HT1080 (cell line): ENCODE results near the gene LYPD6B. TPM values are rescaled to one million over a fixed set of nuclear protein-coding genes. Genes with fewer than 3 reads are reported as not detected.
"Not testable (repeated sequence)": the region's sequence is repeated elsewhere in the genome, so short reads cannot be mapped to it uniquely, and the experiment has no call there.

Experiments used
- DNase-seq: peaks from one replicate; pipeline ENCODE4 v3.0.0-alpha.2; 2015; ENCODE audit warnings: low read depth
- total RNA-seq: library from RNA; depleted of rRNA; stranded (reverse); fragments of >200 nt; shearing (Covaris generic); gene quantifications from 2 replicates; pipeline ENCODE4 v1.2.3, GENCODE V29; 2014

The LYPD6B gene
- total RNA-seq, 1 experiment from 2014 or later, result 5.4 TPM

GRCh38 chr2:149189769-149190168 is 151.3 kb downstream of the LYPD6B start:
- DNase-seq, result no peak

- no peak for DNase-seq
Observed at GRCh38 chr2:149191915-149192314, 153.4 kb downstream of the LYPD6B start.

DNA sequence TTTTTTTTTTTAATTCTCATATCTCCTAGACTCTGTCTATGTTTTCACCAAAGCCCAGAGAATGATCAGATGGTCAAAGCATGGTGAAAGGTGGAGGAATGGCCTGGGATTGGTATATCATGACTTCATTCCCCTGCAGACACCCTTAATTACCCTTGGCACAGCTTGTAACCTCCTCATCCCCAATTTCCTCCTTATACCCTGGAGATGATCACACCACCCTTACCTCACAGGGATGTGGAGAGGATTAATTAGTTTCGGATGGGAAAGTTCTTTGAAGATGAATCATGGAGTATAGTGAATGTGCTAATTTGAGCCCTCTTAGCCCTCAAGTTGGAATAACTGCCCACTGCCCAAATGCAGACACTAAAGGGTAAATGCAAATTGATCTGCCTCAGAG is 153.9 kb downstream of the LYPD6B start:
- no peak for DNase-seq

DNA sequence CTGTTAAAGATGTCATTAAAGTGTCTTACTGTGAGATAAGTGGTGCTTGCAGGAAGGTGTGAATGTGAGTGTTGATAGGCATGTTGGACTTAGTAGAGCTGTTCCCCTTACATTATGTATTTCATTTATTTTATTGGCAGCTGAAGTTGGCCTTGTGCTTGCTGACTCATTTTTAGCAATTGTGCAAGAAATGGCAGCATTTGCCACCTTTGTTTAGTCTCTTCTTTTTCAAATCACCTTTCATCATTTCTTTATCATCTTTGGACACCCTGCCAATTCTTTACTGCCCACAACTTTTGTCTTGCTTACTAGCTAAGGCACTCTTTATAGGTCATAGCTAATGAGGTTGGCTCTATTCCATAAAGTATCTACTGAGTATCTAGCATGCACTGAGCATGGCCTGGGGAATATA is 161.6 kb downstream of the LYPD6B start:
- DNase-seq, result peak; percentile 48

- no peak for DNase-seq
Observed at GRCh38 chr2:149204686-149205085, 166.2 kb downstream of the LYPD6B start.

GRCh38 chr2:149205143-149205542 is 166.6 kb downstream of the LYPD6B start:
- DNase-seq, result no peak

DNA sequence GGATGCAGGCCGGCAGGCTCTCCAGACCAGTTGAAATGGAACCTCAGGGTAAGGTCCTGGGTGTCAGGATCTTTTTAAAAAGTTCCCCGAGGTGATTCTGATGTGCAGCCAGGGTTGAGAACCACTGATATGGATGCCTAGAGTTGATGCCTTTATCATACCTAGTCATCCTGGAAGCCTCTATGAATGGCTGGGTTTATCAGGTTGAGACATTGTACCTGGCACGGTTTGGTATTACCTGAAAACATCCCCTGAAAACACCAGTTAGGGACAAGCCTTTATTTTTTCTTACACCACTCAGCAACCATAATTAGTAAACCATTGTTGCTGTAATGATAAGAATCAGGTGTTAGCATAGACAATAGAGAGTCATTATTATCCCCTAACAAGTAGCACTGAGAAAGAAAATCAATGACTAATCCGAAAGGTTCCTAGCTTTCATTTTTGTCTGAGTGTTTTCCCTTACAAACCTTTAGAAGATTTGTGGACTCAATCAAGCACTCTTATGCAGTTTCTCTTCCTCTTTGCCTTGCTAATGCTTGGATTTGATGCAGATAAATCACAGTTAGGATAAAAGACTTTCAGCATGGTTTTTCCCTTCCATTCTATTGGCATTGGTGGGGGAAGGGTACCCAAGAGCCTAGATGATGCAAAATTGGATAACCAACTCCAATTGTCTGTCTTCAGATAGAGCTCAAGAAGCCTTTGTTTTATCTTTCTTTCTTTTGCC is 175.4 kb downstream of the LYPD6B start:
- DNase-seq, result no peak

DNA sequence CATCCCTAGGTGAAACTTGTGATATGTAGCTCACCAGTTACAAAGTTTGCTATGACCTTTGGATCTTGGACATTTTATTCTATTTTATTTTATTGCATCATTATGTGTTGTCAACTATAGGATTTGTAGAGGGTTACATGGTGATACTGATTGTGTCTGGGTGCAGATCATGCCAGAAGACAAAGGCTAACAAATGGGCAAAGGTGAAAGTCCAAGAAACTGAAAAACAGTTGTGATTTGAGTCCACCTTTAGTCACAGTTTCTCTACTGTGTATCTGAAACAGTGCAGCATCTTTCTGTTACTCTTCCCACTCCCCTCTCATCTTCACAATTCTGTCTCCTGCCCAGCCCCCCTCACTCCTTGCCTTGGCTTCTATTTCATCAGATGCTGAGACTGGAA is 180.0 kb downstream of the LYPD6B start:
- no peak for DNase-seq

DNA sequence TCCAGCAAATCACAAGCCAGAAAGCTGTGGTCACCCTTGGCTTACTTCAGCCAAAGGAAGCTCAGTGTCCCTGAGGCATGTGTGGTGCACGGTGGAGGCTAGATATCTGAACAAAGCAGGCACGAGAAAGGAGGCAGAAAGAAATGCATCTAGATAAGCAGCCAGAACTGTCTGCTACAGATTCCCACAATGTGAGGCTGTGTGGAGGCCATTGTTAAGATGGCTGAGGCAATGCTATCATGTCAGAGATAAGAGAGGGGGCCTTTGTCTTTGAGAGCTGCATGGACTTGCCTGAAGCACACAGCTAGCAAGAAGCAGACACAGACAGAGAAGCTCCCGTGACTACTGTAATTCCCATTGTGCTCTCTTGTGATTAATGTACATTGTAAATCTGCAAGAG is 181.4 kb downstream of the LYPD6B start:
- no peak for DNase-seq

GRCh38 chr2:149221002-149221401 is 182.5 kb downstream of the LYPD6B start:
- no peak for DNase-seq

DNA sequence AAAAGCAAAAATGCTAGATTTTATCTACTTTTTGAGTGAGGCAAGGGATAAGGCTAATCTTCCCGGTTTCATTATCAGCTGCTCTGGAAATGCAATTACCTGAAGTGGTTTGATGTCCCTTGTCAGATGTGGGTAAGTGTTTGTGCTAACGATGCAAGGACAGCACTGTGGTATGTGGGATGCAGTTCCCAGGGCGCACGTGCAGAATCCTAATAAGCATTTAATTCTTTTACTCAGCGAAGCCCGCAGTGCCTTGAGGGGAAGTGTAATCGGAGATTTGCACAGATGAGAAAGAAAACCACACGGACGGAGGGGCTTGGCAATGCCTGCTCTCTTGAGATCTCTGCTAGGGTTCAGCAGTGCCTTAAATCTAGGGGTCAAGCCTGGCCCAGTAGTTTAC is 183.4 kb downstream of the LYPD6B start:
- no peak for DNase-seq

DNA sequence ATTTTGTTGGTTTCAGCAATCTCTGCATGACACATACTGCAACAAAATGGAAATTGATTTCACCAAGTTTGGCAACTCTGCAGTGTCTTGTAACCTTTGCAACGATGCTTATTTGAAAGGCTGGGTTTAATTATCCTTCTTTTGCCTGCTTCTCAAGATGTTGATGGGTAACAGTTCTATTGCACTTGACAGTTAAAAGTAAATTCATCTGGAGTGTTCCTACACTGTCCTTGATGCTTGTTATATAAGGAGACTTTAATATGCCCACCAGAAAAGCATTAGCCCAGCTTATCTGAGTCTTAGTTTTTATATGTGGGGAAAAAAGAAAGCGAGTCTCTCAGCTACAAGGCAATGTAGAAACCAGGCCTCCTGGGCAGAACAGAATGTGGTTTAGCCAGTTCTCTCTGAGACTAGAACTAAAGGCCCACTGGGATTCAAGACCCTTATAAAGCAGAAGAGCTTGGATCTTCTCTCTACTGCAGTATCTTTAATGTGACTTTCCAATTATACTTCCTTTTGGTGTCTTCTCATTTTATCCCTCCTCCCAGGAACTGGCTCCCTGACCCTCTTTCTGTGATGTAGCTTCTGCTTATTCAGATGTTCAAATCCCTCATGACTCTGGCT is 185.1 kb downstream of the LYPD6B start:
- no peak for DNase-seq

GRCh38 chr2:149224543-149224942 is 186.0 kb downstream of the LYPD6B start:
- no peak for DNase-seq

- no peak for DNase-seq
Observed at GRCh38 chr2:149225446-149225845, 186.9 kb downstream of the LYPD6B start.

GRCh38 chr2:149226790-149227189 is 188.3 kb downstream of the LYPD6B start:
- no peak for DNase-seq

GRCh38 chr2:149235816-149236375 is 197.4 kb downstream of the LYPD6B start:
- no peak for DNase-seq

GRCh38 chr2:149236410-149236809 is 197.9 kb downstream of the LYPD6B start:
- DNase-seq, result no peak

DNA sequence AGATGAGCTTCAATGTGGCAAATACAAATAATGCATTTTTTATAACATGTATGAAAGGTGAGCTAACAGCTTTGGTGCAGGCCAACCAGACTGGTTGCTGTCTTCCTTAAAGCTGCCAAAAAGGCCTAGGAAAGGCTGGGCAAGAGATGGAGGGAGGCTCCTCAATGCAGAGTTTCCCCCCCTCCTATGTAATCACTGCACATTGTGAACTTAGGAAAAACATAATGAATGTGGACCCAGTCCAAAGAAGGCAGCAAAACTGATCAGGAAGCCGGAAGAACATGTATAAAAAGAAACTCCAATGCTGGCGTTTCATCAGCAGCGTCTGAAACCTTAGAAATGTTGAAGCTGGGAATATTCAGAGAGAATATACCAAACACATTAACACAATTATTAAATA is 207.7 kb downstream of the LYPD6B start:
- DNase-seq, result no peak

DNA sequence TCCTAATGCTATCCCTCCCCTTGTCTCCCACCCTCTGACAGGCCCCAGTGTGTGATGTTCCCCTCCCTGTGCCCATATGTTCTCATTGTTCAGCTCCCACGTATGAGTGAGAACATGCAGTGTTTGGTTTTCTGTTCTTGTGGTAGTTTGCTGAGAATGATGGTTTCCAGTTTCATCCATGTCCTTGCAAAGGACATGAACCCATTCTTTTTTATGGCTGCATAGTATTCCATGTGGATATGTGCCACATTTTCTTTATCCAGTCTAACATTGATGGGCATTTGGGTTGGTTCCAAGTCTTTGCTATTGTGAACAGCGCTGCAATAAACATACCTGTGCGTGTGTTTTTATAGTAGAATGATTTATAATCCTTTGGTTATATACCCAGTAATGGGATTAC is 212.9 kb downstream of the LYPD6B start:
- not testable (repeated sequence) for DNase-seq

- not testable (repeated sequence) for DNase-seq
Observed at GRCh38 chr2:149256877-149257276, 218.4 kb downstream of the LYPD6B start.

GRCh38 chr2:149258531-149258930 is 220.0 kb downstream of the LYPD6B start:
- DNase-seq, result no peak

GRCh38 chr2:149259136-149259535 is 220.6 kb downstream of the LYPD6B start:
- no peak for DNase-seq

GRCh38 chr2:149261692-149262091 is 223.2 kb downstream of the LYPD6B start:
- no peak for DNase-seq
